CD4-positive, CD25-positive, alpha-beta regulatory T cell (primary cell): ENCODE measurements around the gene TRAF7. TPM values are rescaled to one million over a fixed set of nuclear protein-coding genes. Genes with fewer than 3 reads are reported as not detected.
"Not testable (repeated sequence)": the region's sequence is repeated elsewhere in the genome, so short reads cannot be mapped to it uniquely, and the experiment has no call there.

Source experiments
- ATAC-seq, 2 donors: fragments of 150-1000 bp; cut with Tn5 transposase; one replicate each; pipeline ENCODE4 v1.10.0; 2021; ENCODE audit warnings: low read depth in 2 of 2, moderate number of reproducible peaks in 2 of 2, moderate library complexity in 1 of 2
- DNase-seq, 3 donors: peaks; one replicate each; pipeline versions ENCODE4 v3.0.0 to v3.0.0-alpha.2; 2012 to 2022; ENCODE audit warnings: mixed read lengths in 1 of 3
- H3K27ac ChIP-seq: one replicate; pipeline ENCODE4 v1.7.0; 2013; ENCODE audit warnings: mild to moderate bottlenecking, low read length; ENCODE audit not compliant: insufficient read depth, poor library complexity, severe bottlenecking
- H3K27me3 ChIP-seq: one replicate; pipeline ENCODE4 v1.7.0; 2013; ENCODE audit warnings: low read length; ENCODE audit not compliant: control insufficient read depth, insufficient read depth
- H3K36me3 ChIP-seq: one replicate; pipeline ENCODE4 v1.7.0; 2013; ENCODE audit warnings: mild to moderate bottlenecking, low read length, moderate library complexity; ENCODE audit not compliant: control insufficient read depth, insufficient read depth
- H3K4me1 ChIP-seq: 2 replicates; pipeline ENCODE4 v1.7.0; 2013; ENCODE audit warnings: mild to moderate bottlenecking, low read length; ENCODE audit not compliant: insufficient read depth, control insufficient read depth, poor library complexity, severe bottlenecking
- H3K4me3 ChIP-seq: one replicate; pipeline ENCODE4 v1.7.0; 2013; ENCODE audit warnings: low read depth, mild to moderate bottlenecking, low read length, moderate library complexity
- H3K9me3 ChIP-seq, 2 experiments: 1 replicate in 1 of 2; 2 replicates in 1 of 2; pipeline ENCODE4 v1.7.0; 2013; ENCODE audit warnings: low read length in 2 of 2, mild to moderate bottlenecking in 1 of 2, moderate library complexity in 1 of 2; ENCODE audit not compliant: control insufficient read depth in 2 of 2
- H3K27ac Mint-ChIP-seq, 3 donors: one replicate each; pipeline ENCODE4 v1.8.0; 2020 to 2022; ENCODE audit warnings: mild to moderate bottlenecking in 3 of 3, mixed read lengths in 3 of 3, moderate library complexity in 2 of 3
- H3K27me3 Mint-ChIP-seq: one replicate; pipeline ENCODE4 v1.8.0; 2022; ENCODE audit warnings: mild to moderate bottlenecking, mixed read lengths
- H3K36me3 Mint-ChIP-seq: one replicate; pipeline ENCODE4 v1.8.0; 2020; ENCODE audit warnings: mixed read lengths
- H3K4me1 Mint-ChIP-seq, 4 donors: one replicate each; pipeline ENCODE4 v1.8.0; 2020 to 2022; ENCODE audit warnings: mixed read lengths in 4 of 4, mild to moderate bottlenecking in 1 of 4
- H3K4me3 Mint-ChIP-seq, 4 donors: one replicate each; pipeline ENCODE4 v1.8.0; 2020 to 2022; ENCODE audit warnings: mild to moderate bottlenecking in 4 of 4, mixed read lengths in 4 of 4, moderate library complexity in 3 of 4
- H3K9me3 Mint-ChIP-seq, 7 donors: one replicate each; pipeline ENCODE4 v1.8.0; 2020 to 2022; ENCODE audit warnings: mixed read lengths in 7 of 7, mild to moderate bottlenecking in 3 of 7, moderate library complexity in 2 of 7
- polyA plus RNA-seq, 4 donors: library from polyadenylated mRNA; unstranded; fragments of 300-500 nt; fragmentation: Illumina TruSeq; gene quantifications; one replicate each; pipeline ENCODE4 v1.2.3, GENCODE V29; 2021
- total RNA-seq: library from RNA; stranded (reverse); gene quantifications from one replicate; pipeline ENCODE4 v1.2.3, GENCODE V29; 2022

TRAF7 gene
- total and polyA plus RNA-seq, 5 donors from 2014 or later = 4.0 to 33.4 (median 4.9) TPM

- H3K9me3 Mint-ChIP-seq = no peaks in the 10 kb centered on the region
- no peaks in the 10 kb centered on the region for H3K36me3 Mint-ChIP-seq
- Histone ChIP-seq H3K36me3 (no peaks in the 10 kb centered on the region), H3K27ac (no peak overlapping the region), H3K27me3 (peaks cover 12% of the 10 kb centered on the region), H3K4me3 (no peak overlapping the region), H3K4me1 (peaks cover 20% of the 10 kb centered on the region), H3K9me3 (no peaks in the 10 kb centered on the region)
- H3K27ac Mint-ChIP-seq = no peak overlapping the region
- peaks cover 46% of the 10 kb centered on the region for H3K27me3 Mint-ChIP-seq
- peaks cover 0 to 11% (median 2%) of the 10 kb centered on the region in 4 donors for H3K4me1 Mint-ChIP-seq
- peak overlapping the region in 1 of 4 donors; percentile 59 for H3K4me3 Mint-ChIP-seq
- no peak for DNase-seq
- ATAC-seq = no peak
These were observed 43.5 kb downstream of the TRAF7 start for GRCh38 chr16:2199095-2199494.

- Mint-ChIP-seq H3K27ac (no peak overlapping the region), H3K4me1 (peaks cover 0 to 15% (median 4%) of the 10 kb centered on the region in 4 donors), H3K9me3 (no peaks in the 10 kb centered on the region), H3K4me3 (no peak overlapping the region), H3K27me3 (peaks cover 44% of the 10 kb centered on the region), H3K36me3 (no peaks in the 10 kb centered on the region)
- ATAC-seq (no peak), DNase-seq (no peak)
- Histone ChIP-seq H3K4me1 (peaks cover 22% of the 10 kb centered on the region), H3K36me3 (no peaks in the 10 kb centered on the region), H3K4me3 (no peak overlapping the region), H3K9me3 (no peaks in the 10 kb centered on the region), H3K27ac (no peak overlapping the region), H3K27me3 (peaks cover 12% of the 10 kb centered on the region)
These were observed 44.1 kb downstream of the TRAF7 start for GRCh38 chr16:2199621-2200139.

GRCh38 chr16:2200313-2200712 lies 44.7 kb downstream of the TRAF7 start:
- Histone ChIP-seq H3K27ac (no peak overlapping the region), H3K36me3 (no peaks in the 10 kb centered on the region), H3K9me3 (no peaks in the 10 kb centered on the region), H3K4me3 (no peak overlapping the region), H3K27me3 (peaks cover 10% of the 10 kb centered on the region), H3K4me1 (peaks cover 22% of the 10 kb centered on the region)
- Mint-ChIP-seq H3K9me3 (no peaks in the 10 kb centered on the region), H3K36me3 (no peaks in the 10 kb centered on the region), H3K27me3 (peaks cover 38% of the 10 kb centered on the region), H3K4me3 (peak overlapping the region in 1 of 4 donors; percentile 85), H3K4me1 (peaks cover 0 to 10% (median 2%) of the 10 kb centered on the region in 4 donors), H3K27ac (no peak overlapping the region)
- no peak for ATAC-seq
- no peak for DNase-seq

GRCh38 chr16:2203119-2203688 lies 47.6 kb downstream of the TRAF7 start:
- H3K27me3 Mint-ChIP-seq = peaks cover 25% of the 10 kb centered on the region
- H3K36me3 ChIP-seq, H3K9me3 ChIP-seq, ATAC-seq, H3K27ac Mint-ChIP-seq, H3K36me3 Mint-ChIP-seq, H3K4me3 ChIP-seq, H3K27me3 ChIP-seq, DNase-seq, H3K9me3 Mint-ChIP-seq, H3K27ac ChIP-seq: not testable (repeated sequence)
- H3K4me3 Mint-ChIP-seq = peak overlapping the region; percentile 74 to 89 (median 80)
- peaks cover 0 to 20% (median 3%) of the 10 kb centered on the region in 4 donors for H3K4me1 Mint-ChIP-seq
- H3K4me1 ChIP-seq = peaks cover 18% of the 10 kb centered on the region

- DNase-seq (no peak), ATAC-seq (no peak)
- H3K27ac ChIP-seq = peak overlapping the region; percentile 92
- H3K9me3 ChIP-seq = no peaks in the 10 kb centered on the region
- Mint-ChIP-seq H3K4me1 (peaks cover 0 to 20% (median 3%) of the 10 kb centered on the region in 4 donors), H3K27me3 (peaks cover 18% of the 10 kb centered on the region), H3K27ac (peak overlapping the region; percentile 24 to 83 (median 82)), H3K4me3 (peak overlapping the region; percentile 78 to 89 (median 82)), H3K36me3 (no peaks in the 10 kb centered on the region), H3K9me3 (peaks cover 0 to 1% (median 0%) of the 10 kb centered on the region in 7 donors)
- H3K27me3 ChIP-seq = no peaks in the 10 kb centered on the region
- H3K36me3 ChIP-seq = peaks cover 9% of the 10 kb centered on the region
- peak overlapping the region; percentile 70 for H3K4me3 ChIP-seq
- H3K4me1 ChIP-seq = peaks cover 18% of the 10 kb centered on the region
These were observed 49.0 kb downstream of the TRAF7 start for GRCh38 chr16:2204416-2205103.

GRCh38 chr16:2205104-2205966 lies 49.8 kb downstream of the TRAF7 start, which contains the start of gene MLST8:
MLST8 (plus strand) TSS chr16:2205454; CDS start chr16:2206086, 632 bp downstream.
- Histone ChIP-seq H3K4me3 (peak within 1 kb of the TSS; percentile 70), H3K9me3 (no peaks in the 10 kb centered on the region), H3K27me3 (no peaks in the 10 kb centered on the region), H3K27ac (peak within 1 kb of the TSS; percentile 92), H3K4me1 (peaks cover 18% of the 10 kb centered on the region), H3K36me3 (peaks cover 9% of the 10 kb centered on the region)
- peaks cover 10% of the 10 kb centered on the region for H3K27me3 Mint-ChIP-seq
- ATAC-seq (peak; percentile 82 to 83), DNase-seq (peak; percentile 88 to 98 (median 93))
- H3K9me3 Mint-ChIP-seq = peaks cover 0 to 1% (median 0%) of the 10 kb centered on the region in 7 donors
- peak within 1 kb of the TSS; percentile 78 to 92 (median 88) for H3K4me3 Mint-ChIP-seq
- peaks cover 0 to 20% (median 3%) of the 10 kb centered on the region in 4 donors for H3K4me1 Mint-ChIP-seq
- peak within 1 kb of the TSS; percentile 82 to 96 (median 85) for H3K27ac Mint-ChIP-seq
- no peaks in the 10 kb centered on the region for H3K36me3 Mint-ChIP-seq

- DNase-seq (no peak), ATAC-seq (no peak)
- H3K27ac Mint-ChIP-seq = peak overlapping the region; percentile 41 to 82 (median 52)
- H3K4me1 Mint-ChIP-seq = peaks cover 0 to 20% (median 3%) of the 10 kb centered on the region in 4 donors
- no peaks in the 10 kb centered on the region for H3K36me3 Mint-ChIP-seq
- Histone ChIP-seq H3K4me1 (peaks cover 18% of the 10 kb centered on the region), H3K27me3 (no peaks in the 10 kb centered on the region), H3K36me3 (peaks cover 9% of the 10 kb centered on the region), H3K4me3 (peak overlapping the region; percentile 68), H3K9me3 (no peaks in the 10 kb centered on the region), H3K27ac (peak overlapping the region; percentile 92)
- peak overlapping the region; percentile 75 to 80 (median 78) for H3K4me3 Mint-ChIP-seq
- H3K9me3 Mint-ChIP-seq = peaks cover 0 to 1% (median 0%) of the 10 kb centered on the region in 7 donors
- H3K27me3 Mint-ChIP-seq = peaks cover 8% of the 10 kb centered on the region
These were observed 50.4 kb downstream of the TRAF7 start for GRCh38 chr16:2205967-2206313.
